Subcutaneous adipose tissue (tissue), 4 donors: ENCODE results near the gene CD248. TPM values are rescaled to one million over a fixed set of nuclear protein-coding genes. Genes with fewer than 3 reads are reported as not detected.

Experiments used
- total RNA-seq, 4 donors: library from RNA; depleted of rRNA; stranded (reverse); fragments of >200 nt; gene quantifications; one replicate each; pipeline ENCODE4 v1.1.0, GENCODE V29; 2016
- TF ChIP-seq, protein P1 (sequence below): fragments of 450-650 bp; IDR thresholded peaks from one replicate; pipeline ENCODE4 v1.5.1; 2016; ENCODE audit warnings: low read depth, mild to moderate bottlenecking, control low read depth, antibody characterized with exemption, moderate library complexity

The CD248 gene
- total RNA-seq, 4 donors from 2014 or later: 49.0 to 226 (median 149) TPM

GRCh38 chr11:66294626-66295620 lies 21.9 kb downstream of the CD248 start:
- TF ChIP-seq, protein P1, sequence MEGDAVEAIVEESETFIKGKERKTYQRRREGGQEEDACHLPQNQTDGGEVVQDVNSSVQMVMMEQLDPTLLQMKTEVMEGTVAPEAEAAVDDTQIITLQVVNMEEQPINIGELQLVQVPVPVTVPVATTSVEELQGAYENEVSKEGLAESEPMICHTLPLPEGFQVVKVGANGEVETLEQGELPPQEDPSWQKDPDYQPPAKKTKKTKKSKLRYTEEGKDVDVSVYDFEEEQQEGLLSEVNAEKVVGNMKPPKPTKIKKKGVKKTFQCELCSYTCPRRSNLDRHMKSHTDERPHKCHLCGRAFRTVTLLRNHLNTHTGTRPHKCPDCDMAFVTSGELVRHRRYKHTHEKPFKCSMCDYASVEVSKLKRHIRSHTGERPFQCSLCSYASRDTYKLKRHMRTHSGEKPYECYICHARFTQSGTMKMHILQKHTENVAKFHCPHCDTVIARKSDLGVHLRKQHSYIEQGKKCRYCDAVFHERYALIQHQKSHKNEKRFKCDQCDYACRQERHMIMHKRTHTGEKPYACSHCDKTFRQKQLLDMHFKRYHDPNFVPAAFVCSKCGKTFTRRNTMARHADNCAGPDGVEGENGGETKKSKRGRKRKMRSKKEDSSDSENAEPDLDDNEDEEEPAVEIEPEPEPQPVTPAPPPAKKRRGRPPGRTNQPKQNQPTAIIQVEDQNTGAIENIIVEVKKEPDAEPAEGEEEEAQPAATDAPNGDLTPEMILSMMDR: no peak

DNA sequence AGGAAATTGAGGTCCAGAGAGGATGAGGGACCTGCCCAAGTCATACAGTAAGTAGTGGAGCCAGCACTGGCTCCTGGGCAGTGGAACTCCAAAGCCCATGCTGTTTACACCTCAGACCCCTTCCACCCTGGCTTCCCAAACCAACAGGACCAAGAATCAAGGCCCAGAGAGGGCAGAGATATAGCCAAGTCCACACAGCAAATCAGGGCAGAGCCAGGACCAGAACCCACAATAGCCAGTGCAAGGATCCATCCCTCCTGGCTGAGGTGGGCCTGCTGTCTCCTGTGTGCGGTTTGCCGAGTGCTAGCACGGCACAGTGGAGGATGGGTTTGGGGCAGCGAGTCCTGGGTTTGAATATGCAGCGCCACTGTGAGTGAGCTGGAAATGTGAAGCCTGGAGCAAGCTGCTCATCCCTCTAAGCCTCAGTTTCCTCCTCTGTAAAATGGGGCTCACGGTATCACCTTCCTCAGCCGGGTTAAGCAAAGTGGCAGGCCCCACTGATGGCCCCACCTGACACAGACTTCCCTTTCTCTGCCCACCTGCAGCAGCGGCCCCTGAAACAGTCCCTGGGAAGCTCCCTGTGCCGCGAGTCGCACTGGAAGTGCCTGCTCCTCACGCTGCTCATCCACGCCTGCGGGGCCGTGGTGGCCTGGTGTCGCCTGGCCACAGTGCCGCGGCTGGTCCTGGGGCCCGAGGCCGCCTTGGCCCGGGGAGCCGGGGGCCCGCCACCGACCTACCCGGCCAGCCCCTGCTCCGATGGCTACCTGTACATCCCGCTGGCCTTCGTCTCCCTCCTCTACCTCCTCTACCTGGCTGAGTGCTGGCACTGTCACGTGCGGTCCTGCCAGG lies 22.8 kb downstream of the CD248 start:
- TF ChIP-seq, protein P1: no peak

GRCh38 chr11:66293352-66293751 lies 23.5 kb downstream of the CD248 start:
- TF ChIP-seq, protein P1: no peak

- TF ChIP-seq, protein P1: no peak
These were observed 24.1 kb downstream of the CD248 start for GRCh38 chr11:66292543-66293332.

GRCh38 chr11:66291706-66292542 lies 24.9 kb downstream of the CD248 start, which contains the start of gene TMEM151A:
Gene TMEM151A (plus strand): TSS chr11:66291894. CDS start chr11:66292014, 120 bp downstream.
- TF ChIP-seq, protein P1: no peak

GRCh38 chr11:66291303-66291705 lies 25.5 kb downstream of the CD248 start:
- TF ChIP-seq, protein P1: no peak
